Measurements from ENCODE around the gene KIF26B.
"Not testable (repeated sequence)": the region's sequence is repeated elsewhere in the genome, so short reads cannot be mapped to it uniquely, and the experiment has no call there.

GRCh38 chr1:245672836-245673656, 518.3 kb downstream of the KIF26B start:
- TF ChIP-seq POLR2AphosphoS5 (IDR thresholded peaks at IDR 0.05; ENCODE audit: insufficient read depth in 1 of 2, low read depth in 1 of 2); POLR2A (IDR thresholded peaks at IDR 0.05): not testable (repeated sequence)
